ENCODE measurements around the gene GRAMD2B.

DNA sequence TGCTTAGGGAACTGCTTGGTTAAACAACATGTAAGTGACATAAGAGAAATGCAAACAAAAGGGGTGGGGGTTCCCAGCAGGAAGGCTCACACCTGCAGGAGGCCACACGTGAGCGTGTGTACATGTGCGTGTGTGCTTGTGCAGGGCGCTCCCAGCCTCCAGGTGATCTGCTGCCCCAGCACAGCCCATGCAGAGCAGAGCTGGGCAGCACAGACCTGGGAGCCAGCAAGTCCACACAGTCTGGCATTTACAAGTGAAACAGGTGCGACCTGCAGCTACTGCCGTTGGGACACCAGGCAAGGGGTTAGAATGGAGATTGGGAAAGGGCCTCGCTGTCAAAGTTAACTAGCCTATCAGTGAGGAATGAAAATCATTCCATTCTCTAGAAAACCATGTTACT lies 41.8 kb downstream of the GRAMD2B start:
- TF ChIP-seq ZNF184 (tag by site-specific recombination; IDR thresholded peaks at IDR 0.05) = no peak
- no peak for TF ChIP-seq ZNF221 (tag by site-specific recombination; IDR thresholded peaks at IDR 0.05; ENCODE audit: borderline replicate concordance)
- TF ChIP-seq, protein P1, sequence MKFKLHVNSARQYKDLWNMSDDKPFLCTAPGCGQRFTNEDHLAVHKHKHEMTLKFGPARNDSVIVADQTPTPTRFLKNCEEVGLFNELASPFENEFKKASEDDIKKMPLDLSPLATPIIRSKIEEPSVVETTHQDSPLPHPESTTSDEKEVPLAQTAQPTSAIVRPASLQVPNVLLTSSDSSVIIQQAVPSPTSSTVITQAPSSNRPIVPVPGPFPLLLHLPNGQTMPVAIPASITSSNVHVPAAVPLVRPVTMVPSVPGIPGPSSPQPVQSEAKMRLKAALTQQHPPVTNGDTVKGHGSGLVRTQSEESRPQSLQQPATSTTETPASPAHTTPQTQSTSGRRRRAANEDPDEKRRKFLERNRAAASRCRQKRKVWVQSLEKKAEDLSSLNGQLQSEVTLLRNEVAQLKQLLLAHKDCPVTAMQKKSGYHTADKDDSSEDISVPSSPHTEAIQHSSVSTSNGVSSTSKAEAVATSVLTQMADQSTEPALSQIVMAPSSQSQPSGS (tag by site-specific recombination; IDR thresholded peaks at IDR 0.05; ENCODE audit: low read depth) = no peak
- TF ChIP-seq, protein P2, sequence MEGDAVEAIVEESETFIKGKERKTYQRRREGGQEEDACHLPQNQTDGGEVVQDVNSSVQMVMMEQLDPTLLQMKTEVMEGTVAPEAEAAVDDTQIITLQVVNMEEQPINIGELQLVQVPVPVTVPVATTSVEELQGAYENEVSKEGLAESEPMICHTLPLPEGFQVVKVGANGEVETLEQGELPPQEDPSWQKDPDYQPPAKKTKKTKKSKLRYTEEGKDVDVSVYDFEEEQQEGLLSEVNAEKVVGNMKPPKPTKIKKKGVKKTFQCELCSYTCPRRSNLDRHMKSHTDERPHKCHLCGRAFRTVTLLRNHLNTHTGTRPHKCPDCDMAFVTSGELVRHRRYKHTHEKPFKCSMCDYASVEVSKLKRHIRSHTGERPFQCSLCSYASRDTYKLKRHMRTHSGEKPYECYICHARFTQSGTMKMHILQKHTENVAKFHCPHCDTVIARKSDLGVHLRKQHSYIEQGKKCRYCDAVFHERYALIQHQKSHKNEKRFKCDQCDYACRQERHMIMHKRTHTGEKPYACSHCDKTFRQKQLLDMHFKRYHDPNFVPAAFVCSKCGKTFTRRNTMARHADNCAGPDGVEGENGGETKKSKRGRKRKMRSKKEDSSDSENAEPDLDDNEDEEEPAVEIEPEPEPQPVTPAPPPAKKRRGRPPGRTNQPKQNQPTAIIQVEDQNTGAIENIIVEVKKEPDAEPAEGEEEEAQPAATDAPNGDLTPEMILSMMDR (tag by site-specific recombination; IDR thresholded peaks at IDR 0.05) = no peak
- TF ChIP-seq ZNF174 (tag by site-specific recombination; IDR thresholded peaks at IDR 0.05) = no peak
- no peak for TF ChIP-seq ZFHX2 (tag by site-specific recombination; conservative IDR thresholded peaks at IDR 0.05)
- no peak for TF ChIP-seq ZNF274 (IDR thresholded peaks at IDR 0.05; ENCODE audit: low read length)
- TF ChIP-seq ZNF274 (tag by site-specific recombination; IDR thresholded peaks at IDR 0.05; ENCODE audit: borderline replicate concordance) = no peak
- no peak for TF ChIP-seq ZNF10 (tag by site-specific recombination; IDR thresholded peaks at IDR 0.05)
- TF ChIP-seq, protein P3, sequence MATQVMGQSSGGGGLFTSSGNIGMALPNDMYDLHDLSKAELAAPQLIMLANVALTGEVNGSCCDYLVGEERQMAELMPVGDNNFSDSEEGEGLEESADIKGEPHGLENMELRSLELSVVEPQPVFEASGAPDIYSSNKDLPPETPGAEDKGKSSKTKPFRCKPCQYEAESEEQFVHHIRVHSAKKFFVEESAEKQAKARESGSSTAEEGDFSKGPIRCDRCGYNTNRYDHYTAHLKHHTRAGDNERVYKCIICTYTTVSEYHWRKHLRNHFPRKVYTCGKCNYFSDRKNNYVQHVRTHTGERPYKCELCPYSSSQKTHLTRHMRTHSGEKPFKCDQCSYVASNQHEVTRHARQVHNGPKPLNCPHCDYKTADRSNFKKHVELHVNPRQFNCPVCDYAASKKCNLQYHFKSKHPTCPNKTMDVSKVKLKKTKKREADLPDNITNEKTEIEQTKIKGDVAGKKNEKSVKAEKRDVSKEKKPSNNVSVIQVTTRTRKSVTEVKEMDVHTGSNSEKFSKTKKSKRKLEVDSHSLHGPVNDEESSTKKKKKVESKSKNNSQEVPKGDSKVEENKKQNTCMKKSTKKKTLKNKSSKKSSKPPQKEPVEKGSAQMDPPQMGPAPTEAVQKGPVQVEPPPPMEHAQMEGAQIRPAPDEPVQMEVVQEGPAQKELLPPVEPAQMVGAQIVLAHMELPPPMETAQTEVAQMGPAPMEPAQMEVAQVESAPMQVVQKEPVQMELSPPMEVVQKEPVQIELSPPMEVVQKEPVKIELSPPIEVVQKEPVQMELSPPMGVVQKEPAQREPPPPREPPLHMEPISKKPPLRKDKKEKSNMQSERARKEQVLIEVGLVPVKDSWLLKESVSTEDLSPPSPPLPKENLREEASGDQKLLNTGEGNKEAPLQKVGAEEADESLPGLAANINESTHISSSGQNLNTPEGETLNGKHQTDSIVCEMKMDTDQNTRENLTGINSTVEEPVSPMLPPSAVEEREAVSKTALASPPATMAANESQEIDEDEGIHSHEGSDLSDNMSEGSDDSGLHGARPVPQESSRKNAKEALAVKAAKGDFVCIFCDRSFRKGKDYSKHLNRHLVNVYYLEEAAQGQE (tag by site-specific recombination; IDR thresholded peaks at IDR 0.05) = no peak
- TF ChIP-seq ZSCAN30 (tag by site-specific recombination; IDR thresholded peaks at IDR 0.05) = no peak
- TF ChIP-seq SP7 (tag by site-specific recombination; IDR thresholded peaks at IDR 0.05) = no peak
- TF ChIP-seq, protein P4, sequence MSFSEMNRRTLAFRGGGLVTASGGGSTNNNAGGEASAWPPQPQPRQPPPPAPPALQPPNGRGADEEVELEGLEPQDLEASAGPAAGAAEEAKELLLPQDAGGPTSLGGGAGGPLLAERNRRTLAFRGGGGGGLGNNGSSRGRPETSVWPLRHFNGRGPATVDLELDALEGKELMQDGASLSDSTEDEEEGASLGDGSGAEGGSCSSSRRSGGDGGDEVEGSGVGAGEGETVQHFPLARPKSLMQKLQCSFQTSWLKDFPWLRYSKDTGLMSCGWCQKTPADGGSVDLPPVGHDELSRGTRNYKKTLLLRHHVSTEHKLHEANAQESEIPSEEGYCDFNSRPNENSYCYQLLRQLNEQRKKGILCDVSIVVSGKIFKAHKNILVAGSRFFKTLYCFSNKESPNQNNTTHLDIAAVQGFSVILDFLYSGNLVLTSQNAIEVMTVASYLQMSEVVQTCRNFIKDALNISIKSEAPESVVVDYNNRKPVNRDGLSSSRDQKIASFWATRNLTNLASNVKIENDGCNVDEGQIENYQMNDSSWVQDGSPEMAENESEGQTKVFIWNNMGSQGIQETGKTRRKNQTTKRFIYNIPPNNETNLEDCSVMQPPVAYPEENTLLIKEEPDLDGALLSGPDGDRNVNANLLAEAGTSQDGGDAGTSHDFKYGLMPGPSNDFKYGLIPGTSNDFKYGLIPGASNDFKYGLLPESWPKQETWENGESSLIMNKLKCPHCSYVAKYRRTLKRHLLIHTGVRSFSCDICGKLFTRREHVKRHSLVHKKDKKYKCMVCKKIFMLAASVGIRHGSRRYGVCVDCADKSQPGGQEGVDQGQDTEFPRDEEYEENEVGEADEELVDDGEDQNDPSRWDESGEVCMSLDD (tag by site-specific recombination; IDR thresholded peaks at IDR 0.05) = no peak
- TF ChIP-seq, protein P5, sequence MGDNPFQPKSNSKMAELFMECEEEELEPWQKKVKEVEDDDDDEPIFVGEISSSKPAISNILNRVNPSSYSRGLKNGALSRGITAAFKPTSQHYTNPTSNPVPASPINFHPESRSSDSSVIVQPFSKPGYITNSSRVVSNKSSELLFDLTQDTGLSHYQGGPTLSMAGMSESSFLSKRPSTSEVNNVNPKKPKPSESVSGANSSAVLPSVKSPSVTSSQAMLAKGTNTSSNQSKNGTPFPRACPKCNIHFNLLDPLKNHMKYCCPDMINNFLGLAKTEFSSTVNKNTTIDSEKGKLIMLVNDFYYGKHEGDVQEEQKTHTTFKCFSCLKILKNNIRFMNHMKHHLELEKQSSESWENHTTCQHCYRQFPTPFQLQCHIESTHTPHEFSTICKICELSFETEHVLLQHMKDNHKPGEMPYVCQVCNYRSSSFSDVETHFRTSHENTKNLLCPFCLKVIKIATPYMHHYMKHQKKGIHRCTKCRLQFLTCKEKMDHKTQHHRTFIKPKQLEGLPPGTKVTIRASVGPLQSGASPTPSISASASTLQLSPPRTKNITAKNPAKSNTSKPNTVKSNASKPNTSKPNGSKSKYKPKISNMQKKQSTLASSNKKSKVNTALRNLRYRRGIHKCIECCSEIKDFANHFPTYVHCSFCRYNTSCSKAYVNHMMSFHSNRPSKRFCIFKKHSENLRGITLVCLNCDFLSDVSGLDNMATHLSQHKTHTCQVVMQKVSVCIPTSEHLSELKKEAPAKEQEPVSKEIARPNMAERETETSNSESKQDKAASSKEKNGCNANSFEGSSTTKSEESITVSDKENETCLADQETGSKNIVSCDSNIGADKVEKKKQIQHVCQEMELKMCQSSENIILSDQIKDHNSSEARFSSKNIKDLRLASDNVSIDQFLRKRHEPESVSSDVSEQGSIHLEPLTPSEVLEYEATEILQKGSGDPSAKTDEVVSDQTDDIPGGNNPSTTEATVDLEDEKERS (tag by site-specific recombination; IDR thresholded peaks at IDR 0.05) = no peak
- TF ChIP-seq ZNF585B (tag by site-specific recombination; IDR thresholded peaks at IDR 0.05) = no peak

Measured in HEK293 (cell line).